ENCODE measurements around the gene TMOD3. TPM values are rescaled to one million over a fixed set of nuclear protein-coding genes. Genes with fewer than 3 reads are reported as not detected.

Gene TMOD3
- total and polyA plus RNA-seq, 2 of the 8 experiments (the other 6 are each of a cell fraction or from before 2014, with no cell fraction given), result 3.9 to 29.0 TPM

GRCh38 chr15:51888593-51889195 is 59.2 kb downstream of the TMOD3 start:
- Histone ChIP-seq H3K4me3 (ENCODE audit: extremely low read depth in 1 of 4, insufficient read depth in 2 of 4, low read depth in 3 of 4, low read length in 4 of 4) (no peak overlapping the region), H2BK20ac (ENCODE audit: low read length) (no peak overlapping the region), H3K18ac (ENCODE audit: extremely low read depth, low read length) (no peak overlapping the region), H3K79me2 (ENCODE audit: control insufficient read depth in 1 of 2, insufficient read depth in 2 of 2, low read length in 2 of 2) (no peaks in the 10 kb centered on the region), H3K56ac (replicated peaks; ENCODE audit: insufficient read length, low read depth, low read length) (no peak overlapping the region), H3K4me2 (ENCODE audit: insufficient read depth in 1 of 2, low read depth in 2 of 2, low read length in 2 of 2) (no peak overlapping the region), H3K79me1 (ENCODE audit: low read depth, low read length) (no peaks in the 10 kb centered on the region), H3K27ac (ENCODE audit: low read depth, low read length) (no peak overlapping the region), H4K91ac (replicated peaks; ENCODE audit: insufficient read length, low read length) (no peak overlapping the region), H2BK120ac (replicated peaks; ENCODE audit: low read depth, low read length) (no peak overlapping the region), H3K27me3 (replicated peaks in 1 of 4; ENCODE audit: control insufficient read depth in 3 of 4, extremely low read depth in 1 of 4, insufficient read depth in 3 of 4, low read length in 3 of 4) (no peaks in the 10 kb centered on the region), H3K14ac (ENCODE audit: insufficient read length) (no peak overlapping the region), H4K5ac (ENCODE audit: insufficient read length, low read depth, low read length) (no peak overlapping the region), H2AK5ac (ENCODE audit: low read depth, low read length) (no peak overlapping the region), H3K4ac (replicated peaks; ENCODE audit: insufficient read length, low read depth, low read length) (no peak overlapping the region), H4K8ac (ENCODE audit: extremely low read depth, insufficient read depth, low read length) (no peak overlapping the region), H3K4me1 (replicated peaks in 1 of 4; ENCODE audit: control insufficient read depth in 3 of 4, insufficient read depth in 4 of 4, low read length in 3 of 4) (no peaks in the 10 kb centered on the region), H3K23me2 (ENCODE audit: low read depth, low read length) (no peaks in the 10 kb centered on the region), H3K36me3 (ENCODE audit: control insufficient read depth in 2 of 4, insufficient read depth in 4 of 4, low read length in 3 of 4) (no peaks in the 10 kb centered on the region; a peak in 1 of 8 replicates), H2BK5ac (ENCODE audit: low read depth, low read length) (no peak overlapping the region), H3K9ac (replicated peaks in 1 of 4; ENCODE audit: extremely low read depth in 1 of 4, low read depth in 3 of 4, low read length in 3 of 4) (no peak overlapping the region), H4K20me1 (replicated peaks in 1 of 2; ENCODE audit: control insufficient read depth in 1 of 2, insufficient read depth in 2 of 2, low read length in 2 of 2) (no peaks in the 10 kb centered on the region), H2BK12ac (ENCODE audit: low read depth, low read length) (no peak overlapping the region), H3K23ac (ENCODE audit: insufficient read length) (no peak overlapping the region), H2BK15ac (ENCODE audit: low read length) (no peak overlapping the region), H2AFZ (ENCODE audit: low read length) (no peak overlapping the region), H3K9me3 (ENCODE audit: insufficient read depth in 2 of 2, low read depth in 1 of 2, low read length in 1 of 2) (peaks cover 0 to 10% of the 10 kb centered on the region in 2 experiments; a peak in 1 of 4 replicates)
- no peak for DNase-seq (ENCODE audit: low read depth in 1 of 2, low spot score in 2 of 2)
- ChIA-PET CTCF (ENCODE audit: partially characterized antibody) (interaction anchor here (0.6 to 3.6 kb wide), 29 partner anchors 10 to 239 kb away, joined by 3 to 34 read pairs (median 5); partner anchors contain the start of gene TMOD3), POLR2A (ENCODE audit: partially characterized antibody) (interaction anchor here (0.6 to 1.0 kb wide), 3 partner anchors 11 to 346 kb away, joined by 3 read pairs; no protein-coding TSS in a partner anchor)
- FAIRE-seq, result no peak
- 51% methylated on average over 2 of the region's 2 CpGs; no CpG with 5 or more reads in 1 of the 2 experiments for WGBS, 2 experiments (ENCODE audit: extremely low coverage in 1 of 2, insufficient coverage in 1 of 2, insufficient read length in 1 of 2, insufficient replicate concordance in 2 of 2, low coverage in 1 of 2, low lambda C conversion rate in 2 of 2, missing lambda C conversion rate in 1 of 2)
- TF ChIP-seq RAD21 (IDR thresholded peaks at IDR 0.05 in 1 of 2, conservative IDR thresholded peaks at IDR 0.05 in 1 of 2; ENCODE audit: low read depth in 2 of 2, low read length in 2 of 2) (peak in 1 of 2 experiments; percentile 26; a peak in 3 of 4 replicates), CBX5 (IDR thresholded peaks at IDR 0.05; ENCODE audit: low read depth, low read length) (no peak)
- TF ChIP-seq, protein P1, sequence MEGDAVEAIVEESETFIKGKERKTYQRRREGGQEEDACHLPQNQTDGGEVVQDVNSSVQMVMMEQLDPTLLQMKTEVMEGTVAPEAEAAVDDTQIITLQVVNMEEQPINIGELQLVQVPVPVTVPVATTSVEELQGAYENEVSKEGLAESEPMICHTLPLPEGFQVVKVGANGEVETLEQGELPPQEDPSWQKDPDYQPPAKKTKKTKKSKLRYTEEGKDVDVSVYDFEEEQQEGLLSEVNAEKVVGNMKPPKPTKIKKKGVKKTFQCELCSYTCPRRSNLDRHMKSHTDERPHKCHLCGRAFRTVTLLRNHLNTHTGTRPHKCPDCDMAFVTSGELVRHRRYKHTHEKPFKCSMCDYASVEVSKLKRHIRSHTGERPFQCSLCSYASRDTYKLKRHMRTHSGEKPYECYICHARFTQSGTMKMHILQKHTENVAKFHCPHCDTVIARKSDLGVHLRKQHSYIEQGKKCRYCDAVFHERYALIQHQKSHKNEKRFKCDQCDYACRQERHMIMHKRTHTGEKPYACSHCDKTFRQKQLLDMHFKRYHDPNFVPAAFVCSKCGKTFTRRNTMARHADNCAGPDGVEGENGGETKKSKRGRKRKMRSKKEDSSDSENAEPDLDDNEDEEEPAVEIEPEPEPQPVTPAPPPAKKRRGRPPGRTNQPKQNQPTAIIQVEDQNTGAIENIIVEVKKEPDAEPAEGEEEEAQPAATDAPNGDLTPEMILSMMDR (IDR thresholded peaks at IDR 0.05; ENCODE audit: control extremely low read depth in 1 of 3, insufficient read depth in 1 of 3, low read depth in 1 of 3, low read length in 3 of 3), result peak in 2 of 3 experiments; percentile 31 to 61; a peak in 2 of 4 replicates
